Activated B cell treated with CpG ODN at 0.5 μM for 24 hours (primary cell): Measurements from ENCODE around the gene TRIM38. TPM values are rescaled to one million over a fixed set of nuclear protein-coding genes. Genes with fewer than 3 reads are reported as not detected.
"Not testable (repeated sequence)": the region's sequence is repeated elsewhere in the genome, so short reads cannot be mapped to it uniquely, and the experiment has no call there.

ENCODE experiments used
- ATAC-seq: fragments of 200-7000 bp; cut with Tn5 transposase; one replicate; pipeline ENCODE4 v1.10.0; 2021; ENCODE audit warnings: low read depth, mild to moderate bottlenecking, moderate library complexity
- CTCF ChIA-PET: fragments of 350-600 bp; sonication (Branson Sonifier 250); formaldehyde crosslinking; loops from one replicate; lab custom pipeline; 2021; ENCODE audit warnings: antibody characterized with exemption; lab: Charles Lee
- POLR2A ChIA-PET: fragments of 350-600 bp; sonication (Branson Sonifier 250); formaldehyde crosslinking; loops from one replicate; lab custom pipeline; 2021; ENCODE audit warnings: antibody characterized with exemption; lab: Charles Lee
- DNase-seq: peaks from one replicate; pipeline ENCODE4 v3.0.0; 2022
- H3K27ac Mint-ChIP-seq: one replicate; pipeline ENCODE4 v1.8.0; 2020; ENCODE audit warnings: mixed read lengths
- H3K27me3 Mint-ChIP-seq: one replicate; pipeline ENCODE4 v1.8.0; 2021; ENCODE audit warnings: mixed read lengths
- H3K36me3 Mint-ChIP-seq: one replicate; pipeline ENCODE4 v1.8.0; 2021; ENCODE audit warnings: low read depth, mixed read lengths
- H3K4me1 Mint-ChIP-seq: one replicate; pipeline ENCODE4 v1.8.0; 2021; ENCODE audit warnings: mixed read lengths
- H3K4me3 Mint-ChIP-seq: one replicate; pipeline ENCODE4 v1.8.0; 2020; ENCODE audit warnings: mild to moderate bottlenecking, mixed read lengths
- H3K9me3 Mint-ChIP-seq: one replicate; pipeline ENCODE4 v1.8.0; 2020; ENCODE audit warnings: mixed read lengths
- CTCF ChIP-seq: fragments of 200-600 bp; IDR thresholded peaks from one replicate; pipeline ENCODE4 v1.8.0; 2022; ENCODE audit warnings: antibody characterized with exemption, mild to moderate bottlenecking
- intact Hi-C: fragments of 100-400 bp; cut with micrococcal nuclease; formaldehyde crosslinking; loops from one replicate; pipeline ENCODE4 v1.15.1; 2024
- total RNA-seq: library from RNA; stranded (reverse); gene quantifications from 2 replicates; pipeline ENCODE4 v1.2.3, GENCODE V29; 2022

Gene TRIM38
- total RNA-seq, 1 donor from 2014 or later, result 36.8 TPM

GRCh38 chr6:25990172-25990873 is 27.7 kb downstream of the TRIM38 start:
- H3K4me3 Mint-ChIP-seq, result no peak overlapping the region
- H3K9me3 Mint-ChIP-seq, result no peaks in the 10 kb centered on the region
- DNase-seq, result no peak
- no peaks in the 10 kb centered on the region for H3K27me3 Mint-ChIP-seq
- no peak for ATAC-seq
- H3K4me1 Mint-ChIP-seq, result peaks cover 41% of the 10 kb centered on the region
- POLR2A ChIA-PET, result interaction anchor here (0.6 to 3.6 kb wide), 4 partner anchors 21 to 53 kb away, joined by 3 to 147 read pairs (median 31); partner anchors contain the start of gene TRIM38
- no peak for TF ChIP-seq CTCF
- H3K36me3 Mint-ChIP-seq, result peaks cover 37% of the 10 kb centered on the region
- peak overlapping the region; percentile 66 for H3K27ac Mint-ChIP-seq
- intact Hi-C loops, result loop anchor here (2.0 to 10.0 kb wide), 3 partner anchors 14 to 1484 kb away; partner anchors contain the start of gene ZNF184
- CTCF ChIA-PET, result interaction anchor here (1.0 to 3.2 kb wide), 2 partner anchors 13 to 28 kb away, joined by 3 to 21 read pairs; partner anchors contain the start of gene TRIM38

- DNase-seq (peak; percentile 68), ATAC-seq (peak; percentile 38)
- no peaks in the 10 kb centered on the region for H3K27me3 Mint-ChIP-seq
- ChIA-PET POLR2A (interaction anchor here (0.5 to 3.6 kb wide), 42 partner anchors 9 to 1880 kb away, joined by 3 to 147 read pairs (median 6); partner anchors contain the start of genes CARMIL1 and TRIM38), CTCF (interaction anchor here (0.8 to 5.1 kb wide), 22 partner anchors 11 to 726 kb away, joined by 3 to 44 read pairs (median 6); partner anchors contain the start of gene TRIM38)
- H3K27ac Mint-ChIP-seq, result peak overlapping the region; percentile 99
- peak overlapping the region; percentile 99 for H3K4me3 Mint-ChIP-seq
- H3K9me3 Mint-ChIP-seq, result no peaks in the 10 kb centered on the region
- peaks cover 49% of the 10 kb centered on the region for H3K4me1 Mint-ChIP-seq
- no peak for TF ChIP-seq CTCF
- peaks cover 22% of the 10 kb centered on the region for H3K36me3 Mint-ChIP-seq
- intact Hi-C loops, result loop anchor here (1.0 to 10.0 kb wide), 12 partner anchors 11 to 1761 kb away; partner anchors contain the start of genes TRIM38 and ZNF184
These were observed 29.3 kb downstream of the TRIM38 start for GRCh38 chr6:25991785-25992412.

- intact Hi-C loops, result loop anchor here (1.0 to 10.0 kb wide), 11 partner anchors 11 to 1760 kb away; partner anchors contain the start of genes TRIM38 and ZNF184
- no peaks in the 10 kb centered on the region for H3K9me3 Mint-ChIP-seq
- CTCF ChIA-PET, result interaction anchor here (0.6 to 5.1 kb wide), 23 partner anchors 10 to 1727 kb away, joined by 3 to 44 read pairs (median 6); partner anchors contain the start of gene TRIM38
- peak overlapping the region; percentile 99 for H3K4me3 Mint-ChIP-seq
- POLR2A ChIA-PET, result interaction anchor here (0.5 to 3.6 kb wide), 42 partner anchors 9 to 1880 kb away, joined by 3 to 147 read pairs (median 6); partner anchors contain the start of genes CARMIL1 and TRIM38
- ATAC-seq, result peak; percentile 89
- peaks cover 49% of the 10 kb centered on the region for H3K4me1 Mint-ChIP-seq
- H3K27ac Mint-ChIP-seq, result peak overlapping the region; percentile 99
- peak; percentile 99 for DNase-seq
- H3K36me3 Mint-ChIP-seq, result peaks cover 15% of the 10 kb centered on the region
- H3K27me3 Mint-ChIP-seq, result no peaks in the 10 kb centered on the region
- TF ChIP-seq CTCF, result peak; percentile 73
These were observed 30.1 kb downstream of the TRIM38 start for GRCh38 chr6:25992413-25993340.

GRCh38 chr6:25993341-25993684 is 30.7 kb downstream of the TRIM38 start:
- intact Hi-C loops, result loop anchor here (2.0 to 10.0 kb wide), 6 partner anchors 51 to 1759 kb away; partner anchors contain the start of gene ZNF184
- H3K9me3 Mint-ChIP-seq, H3K27me3 Mint-ChIP-seq, DNase-seq, ATAC-seq: not testable (repeated sequence)
- Mint-ChIP-seq H3K4me3 (peak overlapping the region; percentile 71), H3K36me3 (peaks cover 16% of the 10 kb centered on the region), H3K27ac (peak overlapping the region; percentile 99), H3K4me1 (peaks cover 43% of the 10 kb centered on the region)
- CTCF ChIA-PET, result interaction anchor here (0.6 to 5.1 kb wide), 11 partner anchors 10 to 275 kb away, joined by 3 to 44 read pairs (median 10); partner anchors contain the start of gene TRIM38
- POLR2A ChIA-PET, result interaction anchor here (0.6 to 3.6 kb wide), 26 partner anchors 9 to 1879 kb away, joined by 3 to 147 read pairs (median 8); partner anchors contain the start of gene TRIM38
